Astrocyte of the cerebellum (primary cell): ENCODE data around the gene NEURL3.

Source experiments
- DNase-seq: peaks from one replicate; pipeline ENCODE4 v3.0.0-alpha.2; 2011; ENCODE audit warnings: low read depth
- H3K4me3 ChIP-seq: 2 replicates; pipeline ENCODE4 v1.5.1; 2011; ENCODE audit warnings: mild to moderate bottlenecking, low read depth, low read length, moderate library complexity
- CTCF ChIP-seq: IDR thresholded peaks from 2 replicates; pipeline ENCODE4 v1.5.1; 2012; ENCODE audit warnings: low read length, low read depth, moderate library complexity, mild to moderate bottlenecking; ENCODE audit errors: missing control alignments
- in situ Hi-C: cut with HindIII; loops from 2 replicates; pipeline ENCODE4 v1.10.0; 2017; ENCODE audit warnings: low sequenced_read_pairs

NEURL3 gene

GRCh38 chr2:96523659-96524481 is 18.7 kb upstream of the NEURL3 start:
- no peak for TF ChIP-seq CTCF
- DNase-seq: no peak

GRCh38 chr2:96522304-96523203 is 17.4 kb upstream of the NEURL3 start:
- DNase-seq: no peak
- in situ Hi-C loops: loop anchor here (10.0 kb wide), 1 partner anchor 118 kb away; no protein-coding TSS in a partner anchor
- no peak for TF ChIP-seq CTCF
- no peak overlapping the region for H3K4me3 ChIP-seq

More at GRCh38 chr2:96523659-96524481, 18.7 kb upstream of the NEURL3 start:
- H3K4me3 ChIP-seq: no peak overlapping the region
- in situ Hi-C loops: loop anchor here (10.0 kb wide), 1 partner anchor 119 kb away; no protein-coding TSS in a partner anchor

- in situ Hi-C loops: loop anchor here (10.0 kb wide), 1 partner anchor 116 kb away; no protein-coding TSS in a partner anchor
- no peak overlapping the region for H3K4me3 ChIP-seq
- no peak for DNase-seq
- no peak for TF ChIP-seq CTCF
Measured at GRCh38 chr2:96521219-96521618, 16.1 kb upstream of the NEURL3 start.

- H3K4me3 ChIP-seq: no peak overlapping the region
- in situ Hi-C loops: loop anchor here (10.0 kb wide), 1 partner anchor 116 kb away; no protein-coding TSS in a partner anchor
- TF ChIP-seq CTCF: no peak
- DNase-seq: no peak
Measured at GRCh38 chr2:96520697-96521096, 15.5 kb upstream of the NEURL3 start.

GRCh38 chr2:96520231-96520630 is 15.1 kb upstream of the NEURL3 start:
- in situ Hi-C loops: loop anchor here (10.0 kb wide), 1 partner anchor 115 kb away; no protein-coding TSS in a partner anchor
- TF ChIP-seq CTCF: no peak
- no peak overlapping the region for H3K4me3 ChIP-seq
- DNase-seq: no peak

- no peak for TF ChIP-seq CTCF
- no peak overlapping the region for H3K4me3 ChIP-seq
- in situ Hi-C loops: no loop called here
- DNase-seq: no peak
Measured at GRCh38 chr2:96517079-96517478, 11.9 kb upstream of the NEURL3 start.
